NB4 (cell line): Measurements from ENCODE around the gene ME2.

Experiments
- CTCF ChIP-seq: IDR thresholded peaks from one replicate; pipeline ENCODE4 v1.5.1; 2012; ENCODE audit warnings: low read depth, low read length
- POLR2A ChIP-seq: IDR thresholded peaks from 2 replicates; pipeline ENCODE4 v1.6.1; 2011; ENCODE audit warnings: mild to moderate bottlenecking; ENCODE audit not compliant: insufficient read length; ENCODE audit errors: extremely low read depth
- TF ChIP-seq, protein P1 (sequence below): IDR thresholded peaks from 2 replicates; pipeline ENCODE4 v1.6.1; 2011; ENCODE audit warnings: low read depth, low read length

DNA sequence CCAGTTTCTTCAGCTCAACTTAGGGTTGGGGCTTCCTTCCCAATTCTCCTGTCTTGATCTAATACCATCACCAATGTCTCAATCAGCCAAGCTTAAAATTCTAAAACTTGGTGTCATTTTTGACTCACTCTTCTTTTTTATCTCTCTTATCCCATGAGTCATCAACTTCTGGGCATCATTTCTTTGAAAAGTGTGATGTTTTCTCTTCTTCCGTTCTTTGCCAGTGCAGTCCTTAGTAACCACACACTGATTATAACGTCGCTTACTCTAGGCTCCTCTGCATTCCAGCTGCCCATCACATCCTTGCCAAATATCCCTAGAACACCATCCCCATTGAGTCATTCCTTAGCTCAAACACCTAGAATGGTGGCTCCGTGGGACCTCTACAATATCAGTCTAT is 31.7 kb upstream of the ME2 start:
- TF ChIP-seq CTCF: no peak
- TF ChIP-seq POLR2A: no peak
- TF ChIP-seq, protein P1, sequence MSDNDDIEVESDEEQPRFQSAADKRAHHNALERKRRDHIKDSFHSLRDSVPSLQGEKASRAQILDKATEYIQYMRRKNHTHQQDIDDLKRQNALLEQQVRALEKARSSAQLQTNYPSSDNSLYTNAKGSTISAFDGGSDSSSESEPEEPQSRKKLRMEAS: no peak
